Hindlimb muscle (tissue), 1 donor: Measurements from ENCODE around the gene ANKRD37. TPM values are rescaled to one million over a fixed set of nuclear protein-coding genes. Genes with fewer than 3 reads are reported as not detected.
A peak's percentile ranks its signal among the peaks of the same experiment; 100 is the strongest.

Source experiments
- DNase-seq: peaks from one replicate; pipeline ENCODE4 v3.0.0-alpha.2; 2013
- polyA plus RNA-seq: library from polyadenylated mRNA; unstranded; fragments of 120-200 nt; gene quantifications from one replicate; pipeline ENCODE4 v1.2.1, GENCODE V29; 2013; ENCODE audit not compliant: insufficient read length

ANKRD37 gene
- polyA plus RNA-seq, 1 donor: 16.0 TPM

- DNase-seq: no peak
Measured at GRCh38 chr4:185424905-185425646, 28.4 kb downstream of the ANKRD37 start.

DNA sequence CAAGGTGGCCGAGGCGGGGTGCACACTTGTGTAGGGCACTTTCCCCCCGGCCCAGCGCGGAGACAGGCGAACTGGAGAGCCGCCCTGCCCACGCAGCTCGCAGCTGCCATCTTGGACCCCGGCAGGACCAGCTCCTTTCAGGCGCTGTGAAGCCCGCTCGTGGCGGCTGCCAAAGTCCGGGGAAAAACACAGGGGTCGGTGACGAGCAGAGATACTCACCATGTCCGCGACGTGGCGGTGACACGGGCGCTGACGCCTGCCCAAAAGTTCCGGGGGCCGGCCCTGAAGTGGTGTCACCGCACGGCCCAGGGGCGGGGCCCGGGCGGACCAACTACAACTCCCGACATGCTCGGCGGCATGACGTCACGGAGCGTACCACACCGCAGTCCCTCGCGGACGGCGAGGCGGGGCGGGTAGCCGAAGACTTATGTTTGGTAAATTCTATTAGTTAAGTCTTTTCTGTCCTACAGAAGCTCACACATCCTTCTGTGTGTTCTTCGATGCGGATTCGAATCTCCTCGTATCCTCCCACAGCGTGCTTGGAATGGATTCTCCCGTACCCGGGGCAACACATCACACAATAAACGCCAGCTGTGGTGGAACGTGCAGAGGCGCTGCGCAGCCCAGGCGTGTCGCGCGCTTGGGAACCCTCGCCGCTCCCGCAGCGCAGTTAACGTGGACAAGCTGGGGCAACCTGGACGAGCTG, 29.2 kb downstream of the ANKRD37 start, which contains the start of gene UFSP2:
UFSP2 (minus strand) TSS at position 318 of the 706 bp plus-strand sequence; CDS start at position 222, 96 bp downstream.
- peak; percentile 93 for DNase-seq

GRCh38 chr4:185426960-185427688, 30.5 kb downstream of the ANKRD37 start:
- no peak for DNase-seq

GRCh38 chr4:185429660-185430059, 33.0 kb downstream of the ANKRD37 start:
- no peak for DNase-seq

GRCh38 chr4:185435466-185435865, 38.8 kb downstream of the ANKRD37 start:
- no peak for DNase-seq

- no peak for DNase-seq
Measured at GRCh38 chr4:185437809-185438208, 41.2 kb downstream of the ANKRD37 start.

GRCh38 chr4:185441479-185441878, 44.8 kb downstream of the ANKRD37 start:
- no peak for DNase-seq

GRCh38 chr4:185445209-185445608, 48.6 kb downstream of the ANKRD37 start:
- DNase-seq: no peak

Other genes starting within 250 kb of the ANKRD37 start
- gene CFAP97, start 192.8 kb upstream of the ANKRD37 start, polyA plus RNA-seq: 28.3 TPM
- gene SNX25, start 187.2 kb upstream of the ANKRD37 start, polyA plus RNA-seq: 7.7 TPM
- 4.7 TPM for gene LRP2BP, start 917 bp upstream of the ANKRD37 start, polyA plus RNA-seq
- 48.8 TPM for gene UFSP2, start 29.1 kb downstream of the ANKRD37 start, polyA plus RNA-seq
- gene CCDC110, start 74.9 kb downstream of the ANKRD37 start, polyA plus RNA-seq: 1.6 TPM
- gene PDLIM3, start 138.7 kb downstream of the ANKRD37 start, polyA plus RNA-seq: 410 TPM